Posterior cingulate gyrus (tissue), 11 donors: ENCODE data around the gene PRPF4.
"Not testable (repeated sequence)": the region's sequence is repeated elsewhere in the genome, so short reads cannot be mapped to it uniquely, and the experiment has no call there.

Experiments
- DNase-seq, 10 donors: peaks; one replicate each; pipeline versions ENCODE4 v3.0.0 to v3.0.0-alpha.2; 2020 to 2021; ENCODE audit warnings: mixed read lengths in 3 of 10
- intact Hi-C: fragments of 100-400 bp; cut with DNase I; formaldehyde crosslinking; loops from one replicate; pipeline ENCODE4 v1.15.1; 2023

The PRPF4 gene

GRCh38 chr9:113266174-113266573, 9.3 kb upstream of the PRPF4 start:
- intact Hi-C loops = no loop called here
- DNase-seq = no peak

GRCh38 chr9:113267911-113268566, 7.4 kb upstream of the PRPF4 start:
- intact Hi-C loops = no loop called here
- DNase-seq = no peak

GRCh38 chr9:113269355-113269754, 6.1 kb upstream of the PRPF4 start:
- no peak for DNase-seq

GRCh38 chr9:113269871-113270270, 5.6 kb upstream of the PRPF4 start:
- intact Hi-C loops = loop anchor here (10.0 kb wide), 1 partner anchor 385 kb away; no protein-coding TSS in a partner anchor
- DNase-seq = no peak

More at GRCh38 chr9:113269355-113269754, 6.1 kb upstream of the PRPF4 start:
- intact Hi-C loops = no loop called here

- DNase-seq = no peak
- intact Hi-C loops = loop anchor here (1.0 to 10.0 kb wide), 3 partner anchors 53 to 380 kb away; partner anchors contain the start of genes ALAD, FKBP15 and SLC31A1
Measured at GRCh38 chr9:113274474-113275156, 843 bp upstream of the PRPF4 start.

- DNase-seq = no peak
- intact Hi-C loops = loop anchor here (10.0 kb wide), 1 partner anchor 376 kb away; no protein-coding TSS in a partner anchor
Measured at GRCh38 chr9:113278840-113279239, 3.4 kb downstream of the PRPF4 start.

GRCh38 chr9:113281356-113281755, 5.9 kb downstream of the PRPF4 start:
- intact Hi-C loops = no loop called here
- DNase-seq = no peak

GRCh38 chr9:113289091-113289490, 13.6 kb downstream of the PRPF4 start:
- DNase-seq = no peak
- intact Hi-C loops = no loop called here

GRCh38 chr9:113290052-113290607, 14.7 kb downstream of the PRPF4 start:
- intact Hi-C loops = no loop called here

GRCh38 chr9:113293285-113293878, 17.9 kb downstream of the PRPF4 start:
- intact Hi-C loops = no loop called here
- no peak for DNase-seq

More at GRCh38 chr9:113290052-113290607, 14.7 kb downstream of the PRPF4 start:
- DNase-seq = no peak

GRCh38 chr9:113296247-113296646, 20.8 kb downstream of the PRPF4 start:
- DNase-seq, intact Hi-C loops: not testable (repeated sequence)

GRCh38 chr9:113296796-113297558, 21.5 kb downstream of the PRPF4 start:
- intact Hi-C loops = no loop called here

GRCh38 chr9:113298311-113298710, 22.9 kb downstream of the PRPF4 start:
- DNase-seq = no peak
- intact Hi-C loops = no loop called here

More at GRCh38 chr9:113296796-113297558, 21.5 kb downstream of the PRPF4 start:
- no peak for DNase-seq

- intact Hi-C loops = no loop called here
- DNase-seq = no peak
Measured at GRCh38 chr9:113298924-113299770, 23.7 kb downstream of the PRPF4 start.

GRCh38 chr9:113299800-113300292, 24.4 kb downstream of the PRPF4 start:
- DNase-seq = no peak
- intact Hi-C loops = no loop called here

GRCh38 chr9:113301548-113301947, 26.1 kb downstream of the PRPF4 start:
- DNase-seq = no peak
- intact Hi-C loops = no loop called here

- intact Hi-C loops = no loop called here
- no peak for DNase-seq
Measured at GRCh38 chr9:113302792-113303418, 27.4 kb downstream of the PRPF4 start, which contains the start of gene RNF183. Gene RNF183, minus strand, starts transcription at chr9:113303376. Its CDS starts 5,192 bp downstream, at chr9:113298184.

GRCh38 chr9:113306566-113306965, 31.1 kb downstream of the PRPF4 start:
- intact Hi-C loops = no loop called here

More at GRCh38 chr9:113306566-113306965, 31.1 kb downstream of the PRPF4 start:
- no peak for DNase-seq
